ENCODE data around the gene CD8A. TPM values are rescaled to one million over a fixed set of nuclear protein-coding genes. Genes with fewer than 3 reads are reported as not detected.
A peak's percentile ranks its signal among the peaks of the same experiment; 100 is the strongest.
"Not testable (repeated sequence)": the region's sequence is repeated elsewhere in the genome, so short reads cannot be mapped to it uniquely, and the experiment has no call there.

Gene CD8A
- total RNA-seq, 1 donor from 2014 or later = 0.14 TPM

GRCh38 chr2:86739889-86740288 is 50.8 kb downstream of the CD8A start:
- not testable (repeated sequence) for H3K79me2 ChIP-seq (ENCODE audit: insufficient read depth, low read length); FAIRE-seq

GRCh38 chr2:86739485-86739884 is 51.2 kb downstream of the CD8A start:
- not testable (repeated sequence) for H3K4me3 ChIP-seq (ENCODE audit: insufficient read depth, low read depth, low read length); H3K4me1 Mint-ChIP-seq (ENCODE audit: low read depth, unreplicated experiment); H3K79me2 ChIP-seq (ENCODE audit: insufficient read depth, low read length); H3K4me2 ChIP-seq (ENCODE audit: low read length); FAIRE-seq; H3K27ac ChIP-seq (ENCODE audit: low read depth, low read length); H3K27ac Mint-ChIP-seq (ENCODE audit: unreplicated experiment); H3K9me3 Mint-ChIP-seq (ENCODE audit: unreplicated experiment); H3K9me3 ChIP-seq (ENCODE audit: insufficient read depth, low read depth, low read length); H3K4me3 Mint-ChIP-seq (ENCODE audit: unreplicated experiment); H2AFZ ChIP-seq (ENCODE audit: low read depth, low read length); DNase-seq (ENCODE audit: low read depth); H3K36me3 ChIP-seq (ENCODE audit: insufficient read depth, low read length); H3K27me3 Mint-ChIP-seq (ENCODE audit: low read depth, unreplicated experiment); H3K27me3 ChIP-seq (ENCODE audit: insufficient read depth, low read length); H3K9ac ChIP-seq (ENCODE audit: low read length); H3K36me3 Mint-ChIP-seq (ENCODE audit: low read depth, unreplicated experiment); H4K20me1 ChIP-seq (ENCODE audit: insufficient read depth, low read length); H3K4me1 ChIP-seq (ENCODE audit: insufficient read depth, low read length)

More at GRCh38 chr2:86739889-86740288, 50.8 kb downstream of the CD8A start:
- not testable (repeated sequence) for H3K4me1 ChIP-seq (ENCODE audit: insufficient read depth, low read length); H3K4me3 ChIP-seq (ENCODE audit: insufficient read depth, low read depth, low read length); H2AFZ ChIP-seq (ENCODE audit: low read depth, low read length); H4K20me1 ChIP-seq (ENCODE audit: insufficient read depth, low read length); H3K9me3 ChIP-seq (ENCODE audit: insufficient read depth, low read depth, low read length); H3K9ac ChIP-seq (ENCODE audit: low read length); H3K36me3 ChIP-seq (ENCODE audit: insufficient read depth, low read length); H3K27ac ChIP-seq (ENCODE audit: low read depth, low read length); H3K27me3 Mint-ChIP-seq (ENCODE audit: low read depth, unreplicated experiment); H3K27ac Mint-ChIP-seq (ENCODE audit: unreplicated experiment); H3K4me2 ChIP-seq (ENCODE audit: low read length); H3K4me1 Mint-ChIP-seq (ENCODE audit: low read depth, unreplicated experiment); H3K4me3 Mint-ChIP-seq (ENCODE audit: unreplicated experiment); DNase-seq (ENCODE audit: low read depth); H3K9me3 Mint-ChIP-seq (ENCODE audit: unreplicated experiment); H3K36me3 Mint-ChIP-seq (ENCODE audit: low read depth, unreplicated experiment); H3K27me3 ChIP-seq (ENCODE audit: insufficient read depth, low read length)

GRCh38 chr2:86734896-86735295 is 55.8 kb downstream of the CD8A start:
- H3K4me1 ChIP-seq (ENCODE audit: insufficient read depth, low read length); H2AFZ ChIP-seq (ENCODE audit: low read depth, low read length); H3K4me3 ChIP-seq (ENCODE audit: insufficient read depth, low read depth, low read length); H3K27me3 Mint-ChIP-seq (ENCODE audit: low read depth, unreplicated experiment); FAIRE-seq; H3K27ac ChIP-seq (ENCODE audit: low read depth, low read length); H3K36me3 Mint-ChIP-seq (ENCODE audit: low read depth, unreplicated experiment); H3K9me3 Mint-ChIP-seq (ENCODE audit: unreplicated experiment); H3K9me3 ChIP-seq (ENCODE audit: insufficient read depth, low read depth, low read length); H3K79me2 ChIP-seq (ENCODE audit: insufficient read depth, low read length); H3K9ac ChIP-seq (ENCODE audit: low read length); H3K4me2 ChIP-seq (ENCODE audit: low read length); H3K36me3 ChIP-seq (ENCODE audit: insufficient read depth, low read length); H3K27ac Mint-ChIP-seq (ENCODE audit: unreplicated experiment); H4K20me1 ChIP-seq (ENCODE audit: insufficient read depth, low read length); H3K27me3 ChIP-seq (ENCODE audit: insufficient read depth, low read length); H3K4me3 Mint-ChIP-seq (ENCODE audit: unreplicated experiment); H3K4me1 Mint-ChIP-seq (ENCODE audit: low read depth, unreplicated experiment): not testable (repeated sequence)
- peak; percentile 23 for DNase-seq (ENCODE audit: low read depth)

Other genes starting within 250 kb of the CD8A start
- gene CHMP3, start 227.5 kb downstream of the CD8A start, total RNA-seq = 81.1 and 91.0 TPM in 2 replicates
- 21.4 and 21.5 TPM in 2 replicates for gene RNF103, start 167.0 kb downstream of the CD8A start, total RNA-seq
- 31.3 and 33.6 TPM in 2 replicates for gene RMND5A, start 70.6 kb downstream of the CD8A start, total RNA-seq
- gene CD8B, start 71.0 kb upstream of the CD8A start, total RNA-seq = not detected in 2 replicates
- 2.3 and 3.2 TPM in 2 replicates for gene RGPD1, start 151.2 kb upstream of the CD8A start, total RNA-seq
- 0.59 and 1.8 TPM in 2 replicates for gene PLGLB1, start 230.9 kb upstream of the CD8A start, total RNA-seq

Data from astrocyte (in vitro differentiated cells and primary cell).